ENCODE data around the gene FBXO15. TPM values are rescaled to one million over a fixed set of nuclear protein-coding genes. Genes with fewer than 3 reads are reported as not detected.

The FBXO15 gene
- total RNA-seq, 1 donor from 2014 or later: 3.1 TPM

GRCh38 chr18:74153793-74154192 is 6.2 kb upstream of the FBXO15 start:
- DNase-seq: no peak

GRCh38 chr18:74153377-74153776 is 5.7 kb upstream of the FBXO15 start:
- no peak for DNase-seq

DNA sequence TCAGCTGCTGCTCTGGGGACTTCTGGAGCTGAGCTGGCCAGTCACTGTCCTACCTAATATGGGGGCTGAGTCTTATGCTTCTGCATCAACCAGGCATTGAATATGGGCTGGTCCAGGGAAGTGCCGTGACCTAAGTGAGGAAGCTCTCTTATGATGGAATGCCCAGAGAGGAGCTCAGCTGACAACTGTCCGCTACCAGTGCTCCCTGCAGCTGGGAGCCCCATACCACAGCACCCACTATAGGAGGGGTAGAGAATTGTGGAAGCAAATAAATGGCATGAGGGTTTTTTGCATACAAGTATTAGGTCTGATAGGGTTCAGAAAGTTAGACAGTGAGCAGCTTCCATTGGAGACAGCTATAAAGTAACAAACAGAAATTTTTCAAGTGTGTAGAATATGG is 5.2 kb upstream of the FBXO15 start:
- no peak for DNase-seq

- no peak for DNase-seq
Measured at GRCh38 chr18:74152270-74152669, 4.6 kb upstream of the FBXO15 start.

- DNase-seq: no peak
Measured at GRCh38 chr18:74149878-74150277, 2.2 kb upstream of the FBXO15 start.

DNA sequence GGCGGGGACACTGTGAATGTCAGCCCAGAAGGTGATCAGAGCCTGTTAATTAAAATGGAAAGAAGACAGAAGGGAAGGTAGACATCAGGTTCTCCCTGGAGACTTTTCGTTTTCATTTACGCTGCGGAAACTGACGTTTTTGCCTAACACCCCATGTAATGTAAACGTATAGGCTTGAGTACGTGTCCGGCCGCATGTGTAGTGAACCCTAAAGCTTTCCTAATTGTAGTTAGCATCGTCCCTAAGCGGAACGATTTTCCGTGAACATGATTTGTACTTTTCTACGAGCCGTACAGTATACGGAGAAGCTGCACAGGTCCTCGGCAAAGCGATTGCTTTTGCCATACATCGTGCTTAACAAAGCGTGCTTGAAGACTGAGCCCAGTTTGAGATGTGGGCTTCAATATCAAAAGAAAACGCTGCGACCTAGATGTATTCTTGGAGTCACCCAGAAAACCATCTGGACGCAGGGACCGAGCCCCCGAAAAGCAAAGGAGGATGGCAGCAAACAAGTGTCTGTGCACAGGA is 973 bp upstream of the FBXO15 start:
- no peak for DNase-seq

- no peak for DNase-seq
Measured at GRCh38 chr18:74147491-74147778, 199 bp downstream of the FBXO15 start.

- no peak for DNase-seq
Measured at GRCh38 chr18:74146756-74147155, 878 bp downstream of the FBXO15 start.

DNA sequence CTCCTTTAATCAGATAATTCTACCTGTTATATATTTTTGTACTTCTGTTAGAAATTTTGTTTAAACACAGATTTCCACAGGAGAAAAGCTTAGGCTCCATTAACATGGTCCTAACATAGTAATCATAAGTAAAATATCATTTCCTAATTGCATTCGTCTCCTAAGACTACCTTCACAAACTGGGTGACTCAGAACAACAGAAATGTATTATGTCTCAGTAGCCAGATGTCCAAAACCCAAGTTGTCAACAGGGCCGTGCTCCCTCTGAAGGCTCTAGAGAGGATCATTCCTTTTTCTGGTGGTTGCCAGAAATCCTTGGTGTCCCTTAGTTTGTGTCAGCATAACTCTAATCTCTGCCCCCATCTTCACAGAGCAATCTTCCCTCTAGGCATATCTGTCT is 5.4 kb downstream of the FBXO15 start:
- DNase-seq: no peak

- no peak for DNase-seq
Measured at GRCh38 chr18:74141667-74142066, 6.0 kb downstream of the FBXO15 start.

GRCh38 chr18:74140582-74140981 is 7.1 kb downstream of the FBXO15 start:
- no peak for DNase-seq

GRCh38 chr18:74139888-74140287 is 7.7 kb downstream of the FBXO15 start:
- no peak for DNase-seq

- DNase-seq: no peak
Measured at GRCh38 chr18:74139411-74139810, 8.2 kb downstream of the FBXO15 start.

DNA sequence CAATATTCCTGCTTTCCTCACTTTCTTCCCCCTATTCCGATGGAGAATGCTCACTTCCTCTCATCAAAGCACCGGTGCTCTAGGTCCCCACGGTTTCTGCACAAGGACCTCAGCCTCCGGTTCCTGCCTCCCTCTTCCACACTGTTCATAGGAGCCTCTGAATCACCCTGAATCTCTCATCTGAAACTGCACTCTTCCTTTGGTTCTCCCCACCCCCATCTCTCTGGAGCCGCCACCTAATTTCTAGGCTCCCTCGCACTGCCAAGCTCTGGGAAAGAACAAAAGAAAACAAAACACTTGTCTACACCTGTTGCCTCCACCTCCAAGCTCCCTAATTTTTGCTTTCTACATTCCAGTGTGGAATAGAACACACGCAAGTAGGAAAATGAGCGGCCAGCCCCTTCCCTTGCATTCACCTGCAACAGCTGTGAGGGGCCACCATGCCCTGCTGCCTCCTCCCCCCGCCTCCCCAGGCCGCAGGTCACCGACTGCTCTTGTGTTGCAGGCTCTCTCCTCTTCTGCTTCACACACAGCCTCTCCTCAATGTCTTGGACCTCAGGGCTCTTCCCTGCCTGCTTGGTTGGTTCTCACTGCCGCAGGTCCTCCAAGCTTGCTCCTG is 9.6 kb downstream of the FBXO15 start:
- DNase-seq: no peak

GRCh38 chr18:74132201-74132600 is 15.4 kb downstream of the FBXO15 start:
- no peak for DNase-seq

DNA sequence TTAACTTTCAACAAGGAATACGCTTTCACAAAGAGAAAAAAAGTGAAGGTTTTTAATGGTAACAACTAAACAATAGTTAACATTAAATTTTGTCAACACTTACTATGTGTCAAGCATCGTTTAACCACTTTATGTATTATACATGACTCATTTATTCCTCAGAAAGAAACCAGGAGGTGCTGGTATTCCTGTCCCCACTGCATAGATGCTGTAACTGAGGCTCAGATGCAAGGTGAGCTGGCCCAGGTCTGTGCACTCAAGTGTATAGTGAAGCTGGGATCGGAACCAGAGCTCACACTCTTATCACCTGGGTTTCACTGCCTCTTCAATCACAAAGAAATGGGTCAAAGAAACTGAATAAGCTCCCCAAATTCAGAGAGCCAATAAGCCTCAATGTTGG is 16.5 kb downstream of the FBXO15 start:
- DNase-seq: no peak

GRCh38 chr18:74128159-74128558 is 19.5 kb downstream of the FBXO15 start:
- no peak for DNase-seq

- DNase-seq: no peak
Measured at GRCh38 chr18:74126684-74127655, 20.7 kb downstream of the FBXO15 start.

DNA sequence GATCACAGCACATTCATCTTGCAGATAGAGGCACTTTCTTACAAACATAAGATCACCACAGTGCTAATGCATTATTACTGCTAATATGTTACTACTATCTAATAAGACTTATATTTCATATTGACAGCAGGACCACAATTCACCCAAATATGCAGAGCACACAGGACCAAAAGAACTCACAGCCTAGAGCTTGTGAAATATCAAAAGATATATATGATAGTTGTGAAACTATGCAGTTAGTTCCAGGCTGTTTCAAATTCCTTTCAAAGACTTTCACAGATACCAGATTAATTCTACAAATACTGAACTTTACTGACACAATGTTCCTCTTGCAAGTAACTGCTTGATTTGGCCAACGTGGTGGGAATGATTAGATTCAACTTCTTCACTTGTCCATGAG is 23.0 kb downstream of the FBXO15 start:
- DNase-seq: no peak

DNA sequence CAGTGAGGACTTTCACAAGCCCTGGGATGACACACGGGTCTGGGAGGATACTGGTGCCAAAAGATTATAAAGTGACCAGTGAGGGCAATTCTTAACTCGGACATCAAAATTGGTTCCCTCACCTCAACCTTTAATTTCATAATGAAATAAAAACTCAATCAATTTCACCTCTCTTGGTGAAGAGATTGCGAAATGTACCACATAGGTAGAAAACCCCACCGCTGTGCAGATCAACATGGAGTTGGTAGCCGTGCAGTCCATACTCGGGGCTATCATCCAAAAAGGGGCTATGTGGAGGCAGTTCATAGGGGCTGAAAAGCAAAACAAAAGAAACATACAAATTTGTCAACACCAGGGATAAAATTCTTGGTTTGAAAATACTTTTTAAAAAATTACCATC is 24.4 kb downstream of the FBXO15 start:
- no peak for DNase-seq

DNA sequence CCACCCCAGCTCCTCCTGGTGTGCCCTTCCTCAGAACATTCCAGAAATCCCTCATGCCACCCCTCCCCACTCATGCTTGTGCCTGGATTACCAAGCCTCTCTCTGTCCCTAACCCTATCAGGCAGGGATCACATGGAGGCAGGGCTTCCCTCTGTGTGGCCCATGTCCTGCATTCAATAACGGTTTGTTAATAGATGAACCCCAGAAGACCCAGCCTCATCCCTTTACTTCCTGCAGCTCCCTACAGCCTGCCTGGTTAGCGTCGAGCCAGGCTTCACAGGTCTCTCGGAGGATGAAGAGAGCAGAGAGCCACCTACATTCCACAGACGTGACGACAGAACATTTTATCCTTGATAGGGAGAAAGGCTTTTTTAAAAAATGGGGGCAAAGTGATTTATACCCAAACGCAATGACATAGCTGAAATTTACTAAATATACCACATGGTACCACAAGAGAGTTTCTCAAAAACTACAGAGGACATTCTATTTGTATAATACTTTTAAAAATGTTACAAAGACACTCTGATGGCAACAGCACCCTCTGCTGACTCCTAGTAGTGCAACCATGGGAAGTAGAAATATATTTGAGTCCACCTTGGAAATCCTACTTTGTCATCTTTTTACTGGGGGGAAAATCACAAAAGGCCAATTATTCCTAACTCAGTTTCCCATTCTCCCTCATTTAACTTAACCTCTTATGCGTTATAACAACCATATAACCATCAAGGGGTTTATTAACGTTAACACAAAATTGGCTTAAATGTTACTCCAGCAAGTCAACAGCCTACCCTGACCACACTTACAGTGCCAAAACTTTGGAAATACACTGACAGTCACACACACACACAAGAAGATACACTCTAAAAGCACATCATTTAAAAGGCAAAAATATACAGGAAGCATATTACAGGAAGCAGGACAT is 30.7 kb downstream of the FBXO15 start:
- peak; percentile 15 for DNase-seq

- no peak for DNase-seq
Measured at GRCh38 chr18:74115046-74115445, 32.6 kb downstream of the FBXO15 start.

- DNase-seq: no peak
Measured at GRCh38 chr18:74114116-74114515, 33.5 kb downstream of the FBXO15 start.
